ENCODE measurements around the gene CBL.

- TF ChIP-seq CTCF (conservative IDR thresholded peaks at IDR 0.05; ENCODE audit: low read depth in 2 of 2) (no peak), POLR2AphosphoS5 (IDR thresholded peaks at IDR 0.05; ENCODE audit: low read depth) (no peak), EZH2 (IDR thresholded peaks at IDR 0.05; ENCODE audit: low read depth, unreplicated experiment) (no peak), EZH2phosphoT487 (IDR thresholded peaks at IDR 0.05; ENCODE audit: unreplicated experiment) (no peak), REST (IDR thresholded peaks at IDR 0.05; ENCODE audit: unreplicated experiment) (no peak), STAT1 (IDR thresholded peaks at IDR 0.05; ENCODE audit: unreplicated experiment) (no peak), CREB1 (CRISPR knock-in tag; IDR thresholded peaks at IDR 0.05; ENCODE audit: low read depth) (no peak), ZNF331 (CRISPR knock-in tag; IDR thresholded peaks at IDR 0.05; ENCODE audit: low read depth) (no peak), JUNB (IDR thresholded peaks at IDR 0.05; ENCODE audit: unreplicated experiment) (no peak), ZNF114 (CRISPR knock-in tag; IDR thresholded peaks at IDR 0.05) (no peak)
Observed at GRCh38 chr11:119188067-119188466, 18.1 kb upstream of the CBL start.

All from GM23338 (cell line).